T-helper 2 cell treated with Interferon-gamma antibody and Interleukin-4, amounts not matched to agents 100 ng/mL and 5 ng/mL, for 36 hours (primary cell): ENCODE data around the gene CDADC1. TPM values are rescaled to one million over a fixed set of nuclear protein-coding genes. Genes with fewer than 3 reads are reported as not detected.

Experiments
- intact Hi-C: fragments of 100-400 bp; cut with micrococcal nuclease; formaldehyde crosslinking; loops from one replicate; pipeline ENCODE4 v1.15.1; 2023
- total RNA-seq: library from RNA; stranded (reverse); gene quantifications from 2 replicates; pipeline ENCODE4 v1.2.3, GENCODE V29; 2022

The CDADC1 gene
- 11.1 and 13.5 TPM in 2 replicates for total RNA-seq

GRCh38 chr13:49247643-49248621, at the start of gene CDADC1:
Gene CDADC1, plus strand, starts transcription at chr13:49247925. Its CDS starts 113 bp downstream, at chr13:49248038.
- intact Hi-C loops, result loop anchor here (1.0 to 5.0 kb wide), 6 partner anchors 10 to 544 kb away; partner anchors contain the start of genes CAB39L, FNDC3A, KPNA3 and RCBTB1

GRCh38 chr13:49206641-49207040, 41.1 kb upstream of the CDADC1 start:
- intact Hi-C loops, result no loop called here

GRCh38 chr13:49208619-49209018, 39.1 kb upstream of the CDADC1 start:
- intact Hi-C loops, result no loop called here

DNA sequence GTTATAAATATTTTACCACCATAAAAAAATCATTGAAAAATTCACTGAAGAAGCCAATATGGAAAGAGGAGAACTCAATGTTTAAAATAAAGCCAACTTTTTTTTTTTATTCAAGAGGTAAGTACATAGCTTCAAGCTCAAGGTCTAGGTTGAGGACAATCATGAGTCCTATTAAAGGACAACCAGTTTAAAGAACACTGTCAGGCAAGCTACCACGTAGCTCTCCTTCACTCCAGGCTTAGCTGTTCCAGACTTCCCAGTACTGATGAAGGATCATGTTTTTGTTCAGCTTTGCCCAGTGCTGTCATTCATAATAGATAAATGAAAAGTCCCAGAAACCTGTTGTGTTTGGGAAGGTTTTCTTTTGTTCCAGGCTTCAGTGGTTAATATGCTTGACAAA, 37.6 kb upstream of the CDADC1 start:
- intact Hi-C loops, result no loop called here

DNA sequence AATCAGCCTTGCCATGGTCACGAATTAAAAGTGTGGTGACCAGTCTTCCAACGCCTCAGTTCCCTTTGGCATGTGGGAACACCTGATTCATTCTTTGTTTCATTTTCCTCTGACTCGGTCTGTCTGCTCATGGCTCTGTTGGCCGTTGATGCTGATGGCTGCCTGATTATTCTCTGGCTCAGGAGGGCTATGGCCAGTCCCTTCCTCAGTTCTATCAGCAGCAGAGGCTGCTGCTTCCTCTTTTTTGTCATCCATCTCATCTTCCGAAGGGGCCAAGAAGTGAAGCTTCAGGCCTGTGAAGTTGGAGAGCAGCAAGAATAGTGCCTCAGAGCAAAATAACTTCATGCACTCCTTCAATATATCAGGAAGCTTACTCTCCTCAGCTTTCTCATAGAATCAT, 37.1 kb upstream of the CDADC1 start:
- intact Hi-C loops, result no loop called here

GRCh38 chr13:49213539-49213938, 34.2 kb upstream of the CDADC1 start:
- intact Hi-C loops, result no loop called here

GRCh38 chr13:49213997-49214916, 33.5 kb upstream of the CDADC1 start:
- intact Hi-C loops, result no loop called here

DNA sequence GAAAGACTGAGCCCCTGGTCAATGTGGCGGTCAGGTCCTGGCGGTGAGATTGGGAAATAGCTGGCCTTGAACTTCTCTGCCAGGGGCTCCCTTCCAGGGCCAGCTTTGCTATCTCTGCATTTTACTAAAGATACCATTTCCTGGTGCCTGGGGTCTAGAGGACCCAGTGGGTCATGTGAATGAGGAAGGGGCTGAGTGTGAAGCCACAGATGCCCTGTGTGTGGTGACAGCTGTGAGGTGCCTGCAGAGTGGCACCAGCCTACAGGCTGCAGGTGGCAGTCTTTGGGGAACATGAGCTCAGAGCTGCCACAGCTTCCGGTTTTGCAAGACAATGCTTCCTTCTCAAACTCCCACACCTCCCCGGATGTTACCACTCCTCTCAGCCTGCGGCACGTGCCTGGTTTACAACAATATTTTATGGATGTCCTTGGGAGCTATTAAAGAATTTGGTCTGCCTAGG, 32.8 kb upstream of the CDADC1 start:
- intact Hi-C loops, result no loop called here

GRCh38 chr13:49216334-49216733, 31.4 kb upstream of the CDADC1 start:
- intact Hi-C loops, result no loop called here

- intact Hi-C loops, result no loop called here
Measured at GRCh38 chr13:49217962-49218492, 29.7 kb upstream of the CDADC1 start.

GRCh38 chr13:49218493-49219051, 29.2 kb upstream of the CDADC1 start:
- intact Hi-C loops, result no loop called here

GRCh38 chr13:49219647-49220035, 28.1 kb upstream of the CDADC1 start:
- intact Hi-C loops, result no loop called here

GRCh38 chr13:49220036-49220855, 27.5 kb upstream of the CDADC1 start, which contains the start of gene MLNR:
Gene MLNR, plus strand, starts transcription at chr13:49220338. Its CDS starts 0 bp downstream, at chr13:49220338.
- intact Hi-C loops, result no loop called here

GRCh38 chr13:49220856-49221589, 26.7 kb upstream of the CDADC1 start:
- intact Hi-C loops, result no loop called here

GRCh38 chr13:49221590-49221965, 26.1 kb upstream of the CDADC1 start:
- intact Hi-C loops, result no loop called here

GRCh38 chr13:49225223-49226042, 22.3 kb upstream of the CDADC1 start:
- intact Hi-C loops, result no loop called here

DNA sequence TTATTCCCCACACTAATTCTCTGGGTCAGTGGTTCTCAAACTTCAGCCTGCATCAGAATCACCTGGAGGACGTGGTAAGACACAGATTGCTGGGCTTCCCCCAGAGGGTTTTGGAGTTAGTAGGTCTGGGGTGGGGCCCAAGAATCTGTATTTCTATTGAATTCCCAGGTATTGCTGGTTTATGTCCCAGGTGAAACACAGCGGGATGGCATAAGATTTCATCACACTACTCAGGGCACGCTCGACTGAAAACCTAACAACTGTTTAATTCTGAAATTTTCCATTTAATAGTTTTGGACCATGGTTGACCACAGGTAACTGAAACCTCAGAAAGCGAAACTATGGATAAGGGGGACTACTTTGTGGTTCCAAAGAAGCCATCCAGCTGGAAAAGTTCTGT, 21.1 kb upstream of the CDADC1 start:
- intact Hi-C loops, result no loop called here

DNA sequence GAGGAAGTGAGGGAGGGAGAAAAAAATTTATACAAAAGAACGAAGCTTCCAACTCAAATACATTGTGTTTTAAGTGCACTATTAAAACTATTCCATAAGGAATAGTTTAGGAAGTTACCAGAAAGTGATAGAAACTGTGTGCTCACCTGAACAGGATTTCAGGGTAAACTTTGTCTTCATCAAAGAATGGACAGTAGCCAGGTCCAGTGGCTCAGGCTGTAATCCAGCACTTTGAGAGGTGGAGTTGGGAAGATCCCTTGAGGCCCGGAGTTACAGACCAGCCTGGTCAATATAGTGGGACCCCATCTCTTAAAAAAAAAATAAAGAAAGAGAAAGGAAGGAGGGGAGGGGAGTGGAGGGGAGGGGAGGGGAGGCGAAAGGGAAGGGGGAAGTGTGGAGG, 13.0 kb upstream of the CDADC1 start:
- intact Hi-C loops, result no loop called here
